Activated naive CD4-positive, alpha-beta T cell treated with anti-CD3 and anti-CD28 coated beads, Interleukin-2, amount 10 ng/mL, durations not matched to agents 7 days and 5 days (primary cell): ENCODE measurements around the gene ANKRD63.

ENCODE experiments used
- CTCF ChIA-PET: fragments of 350-600 bp; sonication (Branson Sonifier 250); formaldehyde crosslinking; loops from one replicate; lab custom pipeline; 2021; ENCODE audit warnings: antibody characterized with exemption; lab: Charles Lee
- DNase-seq: peaks from one replicate; pipeline ENCODE4 v3.0.0-alpha.2; 2020
- H3K27ac Mint-ChIP-seq: one replicate; pipeline ENCODE4 v1.8.0; 2021; ENCODE audit warnings: mild to moderate bottlenecking, moderate library complexity, mixed read lengths
- H3K27me3 Mint-ChIP-seq: one replicate; pipeline ENCODE4 v1.8.0; 2021; ENCODE audit warnings: mild to moderate bottlenecking, mixed read lengths
- H3K36me3 Mint-ChIP-seq: one replicate; pipeline ENCODE4 v1.8.0; 2021; ENCODE audit warnings: mixed read lengths
- H3K4me1 Mint-ChIP-seq: one replicate; pipeline ENCODE4 v1.8.0; 2021; ENCODE audit warnings: mixed read lengths
- H3K4me3 Mint-ChIP-seq: one replicate; pipeline ENCODE4 v1.8.0; 2021; ENCODE audit warnings: mild to moderate bottlenecking, moderate library complexity, mixed read lengths
- H3K9me3 Mint-ChIP-seq: one replicate; pipeline ENCODE4 v1.8.0; 2021; ENCODE audit warnings: mixed read lengths

The ANKRD63 gene

DNA sequence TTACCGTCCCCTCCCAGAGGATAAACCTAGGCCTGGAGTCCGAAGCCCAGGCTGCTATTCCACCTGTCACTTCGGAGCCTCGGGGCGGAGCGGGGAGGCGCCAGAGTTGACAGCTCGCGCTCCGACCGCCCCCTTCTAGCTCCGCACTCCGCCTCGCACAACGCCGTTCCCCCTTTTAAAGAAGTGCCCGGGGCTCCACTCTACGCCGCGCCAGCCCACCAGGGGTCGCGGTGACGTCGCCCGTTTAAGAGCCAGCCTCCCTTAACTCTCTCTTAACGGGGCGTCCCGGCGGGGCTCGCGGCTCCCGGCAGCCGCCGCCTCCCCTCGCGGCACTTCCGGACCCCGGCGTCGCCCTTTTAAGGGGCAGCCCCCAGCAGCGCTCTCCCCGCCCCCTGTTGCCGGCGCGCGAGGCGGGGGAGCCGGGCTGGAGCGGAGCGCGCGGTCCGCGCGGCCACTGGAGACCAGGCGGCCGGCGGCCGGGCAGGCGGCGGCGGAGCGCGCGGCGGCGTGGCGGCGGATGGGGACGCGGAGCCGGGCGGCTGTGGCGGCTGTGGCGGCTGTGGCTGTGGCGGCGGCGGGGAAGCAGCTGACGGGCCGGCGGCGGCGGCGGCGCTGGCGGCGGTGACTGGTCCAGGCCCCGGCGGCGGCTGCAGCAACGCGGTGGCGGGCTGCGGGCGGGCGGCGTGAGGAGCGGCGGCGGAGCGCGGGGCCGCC, 40.5 kb upstream of the ANKRD63 start, which contains the start of gene INAFM2:
Gene INAFM2, plus strand, starts transcription at position 454 of the 714 bp plus-strand sequence. CDS start 364 bp downstream, outside the sequence.
- Mint-ChIP-seq H3K4me3 (peak within 1 kb of the TSS; percentile 71), H3K36me3 (peaks cover 7% of the 10 kb centered on the region), H3K27ac (no peak within 1 kb of the TSS), H3K4me1 (peaks cover 29% of the 10 kb centered on the region), H3K9me3 (no peaks in the 10 kb centered on the region), H3K27me3 (peaks cover 32% of the 10 kb centered on the region)
- CTCF ChIA-PET = interaction anchor here (0.7 to 21.9 kb wide), 10 partner anchors 8 to 91 kb away, joined by 3 to 425 read pairs (median 5); partner anchors contain the start of genes CCDC9B and PLCB2
- DNase-seq = peak; percentile 94

DNA sequence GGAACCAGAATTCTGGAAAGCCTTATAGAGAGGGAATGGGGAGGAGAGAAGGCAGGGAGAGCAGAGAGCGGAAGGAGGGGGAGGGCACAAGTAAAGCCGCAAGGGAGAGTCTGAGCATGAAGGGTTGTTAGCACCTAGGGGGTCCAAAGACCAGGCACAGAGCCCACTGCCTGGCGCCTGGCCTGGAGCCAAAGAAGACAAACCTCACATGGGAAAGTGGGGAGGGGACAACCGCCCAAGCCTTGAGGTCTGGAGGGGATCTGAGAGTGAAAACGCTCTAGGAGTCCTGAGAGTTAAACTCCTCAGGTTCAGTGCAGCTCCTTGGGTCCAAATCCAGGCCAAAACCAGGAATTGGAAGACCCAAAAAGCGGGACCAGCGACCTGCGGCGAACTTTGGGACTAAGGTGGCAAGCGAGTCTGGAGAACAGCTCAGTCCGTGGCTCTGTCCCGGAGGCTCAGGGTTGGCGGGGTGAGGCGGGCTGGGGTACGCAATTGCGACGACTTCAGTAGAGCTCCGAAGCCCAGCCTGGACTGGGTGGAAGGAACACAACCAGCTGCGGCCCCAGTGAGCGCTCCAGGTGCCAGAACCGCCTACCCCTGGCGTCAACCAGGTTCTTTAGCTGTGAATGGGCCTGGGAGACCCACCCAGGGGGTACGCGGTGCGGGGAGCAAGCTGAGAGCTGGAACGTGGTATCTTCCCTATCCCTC, 39.8 kb upstream of the ANKRD63 start:
- peaks cover 35% of the 10 kb centered on the region for H3K27me3 Mint-ChIP-seq
- H3K36me3 Mint-ChIP-seq = peaks cover 7% of the 10 kb centered on the region
- DNase-seq = no peak
- CTCF ChIA-PET = interaction anchor here (0.7 to 21.9 kb wide), 12 partner anchors 8 to 98 kb away, joined by 3 to 425 read pairs (median 5); partner anchors contain the start of genes CCDC9B and PLCB2
- H3K9me3 Mint-ChIP-seq = no peaks in the 10 kb centered on the region
- H3K4me1 Mint-ChIP-seq = peaks cover 29% of the 10 kb centered on the region
- H3K27ac Mint-ChIP-seq = no peak overlapping the region
- peak overlapping the region; percentile 71 for H3K4me3 Mint-ChIP-seq

DNA sequence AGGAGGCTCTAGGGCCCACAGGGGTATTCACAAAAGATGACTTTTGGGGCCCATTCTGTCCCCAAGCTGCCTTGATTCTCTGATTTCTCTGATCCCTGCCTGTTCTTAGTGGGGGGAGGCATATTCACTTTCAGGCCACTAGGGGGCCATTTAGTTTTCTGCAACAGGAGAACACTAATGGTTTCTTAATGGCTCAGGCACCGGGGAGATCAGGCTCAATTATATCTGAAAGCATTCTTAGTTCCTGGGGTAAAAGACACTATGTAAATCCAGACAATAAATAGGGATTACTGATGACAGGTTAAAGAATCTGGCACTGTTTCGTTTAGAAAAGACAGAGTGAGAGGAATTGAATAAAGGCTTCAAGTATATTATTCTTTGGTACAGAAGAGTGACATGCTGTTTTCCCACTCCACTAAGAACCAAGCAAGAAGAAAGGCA, 38.1 kb upstream of the ANKRD63 start:
- H3K27ac Mint-ChIP-seq = no peak overlapping the region
- H3K36me3 Mint-ChIP-seq = peaks cover 7% of the 10 kb centered on the region
- CTCF ChIA-PET = interaction anchor here (1.3 to 21.9 kb wide), 6 partner anchors 8 to 102 kb away, joined by 3 to 425 read pairs (median 20); partner anchors contain the start of genes CCDC9B and PLCB2
- H3K4me1 Mint-ChIP-seq = peaks cover 29% of the 10 kb centered on the region
- peak; percentile 75 for DNase-seq
- no peak overlapping the region for H3K4me3 Mint-ChIP-seq
- no peaks in the 10 kb centered on the region for H3K9me3 Mint-ChIP-seq
- H3K27me3 Mint-ChIP-seq = peaks cover 50% of the 10 kb centered on the region

DNA sequence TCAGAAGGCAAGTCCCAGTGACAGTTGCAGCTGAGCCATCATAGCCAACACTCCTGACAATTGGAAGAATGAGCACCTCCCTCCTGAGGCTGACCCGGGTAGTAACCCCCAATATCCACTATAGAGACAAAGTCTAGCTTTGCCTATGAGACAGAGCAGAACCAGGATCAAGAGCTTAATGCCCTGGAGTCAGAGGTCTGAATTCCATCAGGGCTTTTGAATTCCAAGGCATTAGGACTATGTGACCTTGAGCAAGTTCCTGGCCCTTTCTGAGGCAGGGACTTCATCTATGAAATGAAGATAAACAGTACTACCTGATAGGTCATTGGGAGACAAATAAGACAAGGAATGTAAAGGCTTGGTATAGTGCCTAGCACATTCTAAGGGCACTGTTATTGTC, 37.5 kb upstream of the ANKRD63 start:
- CTCF ChIA-PET = interaction anchor here (0.9 to 21.9 kb wide), 7 partner anchors 9 to 273 kb away, joined by 3 to 425 read pairs (median 6); partner anchors contain the start of genes CCDC9B and PLCB2
- H3K27ac Mint-ChIP-seq = no peak overlapping the region
- peaks cover 29% of the 10 kb centered on the region for H3K4me1 Mint-ChIP-seq
- H3K36me3 Mint-ChIP-seq = peaks cover 4% of the 10 kb centered on the region
- H3K9me3 Mint-ChIP-seq = no peaks in the 10 kb centered on the region
- no peak for DNase-seq
- H3K4me3 Mint-ChIP-seq = no peak overlapping the region
- H3K27me3 Mint-ChIP-seq = peaks cover 52% of the 10 kb centered on the region

DNA sequence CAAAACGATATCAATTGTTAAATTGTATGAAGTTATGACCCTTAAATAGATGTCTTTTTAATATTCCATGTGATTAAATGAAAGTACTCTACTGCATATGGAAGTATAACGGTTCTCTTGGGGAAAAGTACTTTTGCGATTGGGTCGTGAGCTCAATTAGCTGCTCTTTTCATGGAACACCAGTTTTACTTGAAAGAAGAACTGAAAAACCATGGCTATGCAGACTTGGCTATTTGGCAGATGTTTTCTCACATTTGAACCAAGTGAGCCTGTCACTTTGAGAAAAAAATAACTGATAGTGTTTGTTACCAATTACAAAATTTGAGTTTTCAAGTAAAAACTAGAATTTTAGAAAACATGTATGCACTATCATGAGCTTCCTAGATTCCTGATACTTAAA, 34.7 kb upstream of the ANKRD63 start:
- H3K9me3 Mint-ChIP-seq = no peaks in the 10 kb centered on the region
- peaks cover 14% of the 10 kb centered on the region for H3K4me1 Mint-ChIP-seq
- no peaks in the 10 kb centered on the region for H3K36me3 Mint-ChIP-seq
- no peak overlapping the region for H3K27ac Mint-ChIP-seq
- H3K27me3 Mint-ChIP-seq = peaks cover 65% of the 10 kb centered on the region
- CTCF ChIA-PET = interaction anchor here (1.7 to 21.9 kb wide), 4 partner anchors 8 to 107 kb away, joined by 3 to 425 read pairs (median 235); partner anchors contain the start of genes CCDC9B and PLCB2
- no peak for DNase-seq
- H3K4me3 Mint-ChIP-seq = no peak overlapping the region

DNA sequence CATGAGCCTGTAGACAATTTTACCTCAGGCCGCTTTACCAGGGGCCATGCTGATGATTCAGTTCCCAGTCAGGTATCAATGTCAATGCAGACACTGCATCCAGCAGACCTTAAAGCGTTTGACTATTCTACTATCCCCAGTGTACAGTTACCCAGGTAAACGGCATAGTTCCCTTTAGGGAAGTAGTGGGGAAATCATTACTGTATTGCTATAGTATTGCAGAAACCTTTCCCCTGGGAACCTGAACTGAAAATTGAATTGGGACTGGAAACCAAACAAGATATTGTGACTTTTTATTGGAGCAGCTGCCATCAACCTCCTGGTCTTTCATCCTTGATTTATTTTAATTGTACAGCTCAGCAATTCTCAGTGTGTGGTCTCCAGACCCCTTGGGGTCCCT, 34.1 kb upstream of the ANKRD63 start:
- CTCF ChIA-PET = interaction anchor here (1.7 to 21.9 kb wide), 4 partner anchors 10 to 108 kb away, joined by 3 to 425 read pairs (median 204); partner anchors contain the start of genes CCDC9B and PLCB2
- DNase-seq = no peak
- peaks cover 67% of the 10 kb centered on the region for H3K27me3 Mint-ChIP-seq
- no peak overlapping the region for H3K4me3 Mint-ChIP-seq
- H3K4me1 Mint-ChIP-seq = peaks cover 8% of the 10 kb centered on the region
- no peak overlapping the region for H3K27ac Mint-ChIP-seq
- no peaks in the 10 kb centered on the region for H3K36me3 Mint-ChIP-seq
- no peaks in the 10 kb centered on the region for H3K9me3 Mint-ChIP-seq

DNA sequence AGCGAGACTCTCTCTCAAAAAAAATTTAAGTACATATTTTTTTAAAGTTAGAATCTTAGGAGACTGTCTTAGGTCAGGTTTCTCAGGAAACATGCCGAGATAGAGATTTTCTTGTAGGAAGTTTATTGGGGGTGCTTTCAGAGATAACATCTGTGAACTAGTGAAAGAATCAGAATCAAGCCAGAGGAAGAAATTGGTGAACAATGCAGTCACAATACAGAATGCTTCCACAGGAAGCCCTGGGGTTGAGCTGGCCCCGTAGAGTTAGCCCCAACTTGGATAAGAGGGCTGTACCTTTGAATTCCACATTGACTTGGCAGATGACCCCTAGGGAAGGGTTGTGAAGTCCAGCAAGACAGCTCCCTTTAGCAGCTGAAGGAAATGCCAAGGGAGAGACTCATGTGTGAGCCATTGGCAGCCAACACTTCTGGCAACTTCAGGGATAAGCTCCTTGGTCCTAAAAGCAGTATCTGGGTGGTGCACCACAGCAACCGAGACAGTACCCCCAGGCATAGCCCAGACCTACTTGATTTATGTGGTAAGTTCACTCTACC, 31.9 kb upstream of the ANKRD63 start:
- H3K4me1 Mint-ChIP-seq = peaks cover 3% of the 10 kb centered on the region

DNA sequence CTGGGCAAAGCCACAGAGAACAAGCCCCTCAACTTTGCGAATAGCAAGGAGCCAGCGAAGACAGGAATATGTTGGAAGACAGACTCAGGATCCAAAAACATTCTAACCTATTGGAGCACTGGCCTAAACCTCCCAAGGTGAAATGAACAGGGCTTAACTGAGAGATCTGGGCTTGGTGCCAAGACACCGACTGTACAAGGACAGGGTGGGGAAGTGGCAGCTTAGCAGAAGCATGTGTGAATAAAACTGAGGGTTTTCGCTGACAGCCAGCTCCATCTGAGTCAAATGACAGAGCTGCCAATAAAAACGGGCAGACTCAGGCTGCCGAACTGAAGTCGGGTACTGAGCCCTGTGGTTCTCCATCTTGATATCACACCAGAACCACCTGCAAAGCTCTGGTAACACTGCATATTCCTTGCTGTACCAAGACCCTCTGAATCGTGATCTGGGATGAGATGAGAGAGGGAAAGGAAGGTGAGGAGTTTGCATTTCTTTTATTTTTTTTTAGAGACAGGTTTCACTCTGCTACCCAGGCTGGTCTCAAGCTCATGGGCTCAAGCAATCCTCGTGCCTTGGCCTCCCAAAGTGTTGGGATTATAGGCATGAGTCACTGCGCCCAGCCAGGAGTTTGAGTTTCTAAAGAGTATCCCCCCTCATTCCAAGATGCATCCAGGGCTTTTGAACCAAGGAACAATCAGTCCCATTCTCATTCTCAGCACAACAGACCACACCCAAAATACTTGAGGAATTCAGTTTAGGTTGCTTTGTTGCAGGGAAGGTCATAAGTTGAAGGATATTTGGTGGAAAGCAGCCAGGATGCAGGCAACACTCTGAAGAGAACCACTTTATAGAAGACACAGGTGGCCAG, 30.9 kb upstream of the ANKRD63 start:
- H3K27me3 Mint-ChIP-seq = peaks cover 75% of the 10 kb centered on the region
- CTCF ChIA-PET = interaction anchor here (0.9 to 21.9 kb wide), 7 partner anchors 8 to 111 kb away, joined by 3 to 425 read pairs (median 6); partner anchors contain the start of gene CCDC9B

More for the DNA sequence above, 31.9 kb upstream of the ANKRD63 start:
- no peak overlapping the region for H3K27ac Mint-ChIP-seq
- no peaks in the 10 kb centered on the region for H3K9me3 Mint-ChIP-seq
- CTCF ChIA-PET = interaction anchor here (0.7 to 21.9 kb wide), 6 partner anchors 7 to 97 kb away, joined by 3 to 425 read pairs (median 8); partner anchors contain the start of genes CCDC9B and PLCB2
- H3K4me3 Mint-ChIP-seq = no peak overlapping the region
- no peak for DNase-seq
- no peaks in the 10 kb centered on the region for H3K36me3 Mint-ChIP-seq
- H3K27me3 Mint-ChIP-seq = peaks cover 75% of the 10 kb centered on the region

DNA sequence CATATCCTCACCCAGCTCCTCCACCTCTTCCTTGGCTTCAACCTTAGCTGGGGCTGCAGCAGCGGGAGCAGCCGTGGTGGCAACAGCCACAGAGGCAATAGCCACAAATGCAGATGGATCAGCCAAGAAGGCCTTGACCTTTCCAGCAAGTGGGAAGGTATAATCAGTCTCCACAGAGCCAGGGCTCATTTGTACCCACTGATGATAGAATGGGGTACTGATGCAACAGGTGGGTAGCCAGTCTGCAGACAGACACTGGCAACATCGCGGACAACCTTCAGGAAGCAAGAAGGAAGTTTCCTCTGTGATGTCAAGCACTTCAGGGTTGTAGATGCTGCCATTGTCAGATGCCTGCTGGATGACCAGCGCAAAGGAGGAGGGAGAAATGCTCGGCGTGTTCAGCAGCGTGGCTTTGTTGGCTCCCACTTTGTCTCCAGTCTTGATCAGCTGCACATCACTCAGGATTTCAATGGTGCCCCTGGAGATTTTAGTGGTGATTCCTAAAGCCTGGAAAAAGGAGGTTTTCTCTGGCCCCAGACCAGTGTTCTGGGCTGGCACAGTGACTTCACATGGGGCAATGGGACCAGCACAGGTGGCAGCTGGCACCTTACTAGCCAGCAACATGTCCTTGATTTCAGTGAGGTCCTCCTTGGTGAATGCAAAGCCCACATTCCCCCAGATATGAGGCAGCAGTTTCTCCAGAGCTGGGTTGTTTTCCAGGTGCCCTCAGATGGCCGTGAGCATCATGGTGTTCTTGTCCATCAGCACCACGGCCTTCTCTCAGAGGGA, 29.7 kb upstream of the ANKRD63 start:
- Mint-ChIP-seq H3K9me3 (no peaks in the 10 kb centered on the region), H3K27ac (no peak overlapping the region), H3K27me3 (peaks cover 70% of the 10 kb centered on the region), H3K4me3 (no peak overlapping the region), H3K4me1 (peaks cover 19% of the 10 kb centered on the region), H3K36me3 (no peaks in the 10 kb centered on the region)
- CTCF ChIA-PET = interaction anchor here (0.9 to 21.9 kb wide), 8 partner anchors 8 to 534 kb away, joined by 4 to 425 read pairs (median 40); partner anchors contain the start of genes CCDC9B and INAFM2
- DNase-seq = no peak

More for the DNA sequence above, 30.9 kb upstream of the ANKRD63 start:
- no peak overlapping the region for H3K4me3 Mint-ChIP-seq
- no peak overlapping the region for H3K27ac Mint-ChIP-seq
- H3K9me3 Mint-ChIP-seq = no peaks in the 10 kb centered on the region
- no peak for DNase-seq
- H3K4me1 Mint-ChIP-seq = peaks cover 14% of the 10 kb centered on the region
- no peaks in the 10 kb centered on the region for H3K36me3 Mint-ChIP-seq

DNA sequence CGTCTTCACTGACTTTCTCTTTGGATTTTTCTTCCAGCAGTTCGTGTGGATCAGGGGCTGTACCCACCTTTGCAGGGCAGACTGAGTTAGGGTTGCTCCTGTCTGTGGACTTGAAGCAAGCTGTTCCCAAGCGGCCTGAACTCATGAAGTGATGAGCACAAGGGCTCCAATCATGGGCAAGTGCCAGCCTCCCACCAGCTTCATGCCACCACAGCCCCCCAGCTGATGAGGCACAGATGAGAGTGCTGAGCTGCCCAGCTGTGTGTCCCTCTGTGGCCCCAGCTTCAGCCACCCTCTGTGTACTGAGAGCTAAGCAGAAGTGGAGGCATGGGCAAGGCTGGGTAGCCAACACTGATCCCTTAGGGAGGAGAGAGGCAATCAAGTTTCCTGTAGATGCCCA, 28.1 kb upstream of the ANKRD63 start:
- no peak for DNase-seq
- Mint-ChIP-seq H3K4me3 (no peak overlapping the region), H3K4me1 (peaks cover 28% of the 10 kb centered on the region), H3K27me3 (peaks cover 55% of the 10 kb centered on the region), H3K36me3 (peaks cover 3% of the 10 kb centered on the region), H3K27ac (no peak overlapping the region), H3K9me3 (no peaks in the 10 kb centered on the region)
- CTCF ChIA-PET = interaction anchor here (0.9 to 21.9 kb wide), 9 partner anchors 10 to 524 kb away, joined by 3 to 425 read pairs (median 21); partner anchors contain the start of genes ANKRD63, CCDC9B and INAFM2

DNA sequence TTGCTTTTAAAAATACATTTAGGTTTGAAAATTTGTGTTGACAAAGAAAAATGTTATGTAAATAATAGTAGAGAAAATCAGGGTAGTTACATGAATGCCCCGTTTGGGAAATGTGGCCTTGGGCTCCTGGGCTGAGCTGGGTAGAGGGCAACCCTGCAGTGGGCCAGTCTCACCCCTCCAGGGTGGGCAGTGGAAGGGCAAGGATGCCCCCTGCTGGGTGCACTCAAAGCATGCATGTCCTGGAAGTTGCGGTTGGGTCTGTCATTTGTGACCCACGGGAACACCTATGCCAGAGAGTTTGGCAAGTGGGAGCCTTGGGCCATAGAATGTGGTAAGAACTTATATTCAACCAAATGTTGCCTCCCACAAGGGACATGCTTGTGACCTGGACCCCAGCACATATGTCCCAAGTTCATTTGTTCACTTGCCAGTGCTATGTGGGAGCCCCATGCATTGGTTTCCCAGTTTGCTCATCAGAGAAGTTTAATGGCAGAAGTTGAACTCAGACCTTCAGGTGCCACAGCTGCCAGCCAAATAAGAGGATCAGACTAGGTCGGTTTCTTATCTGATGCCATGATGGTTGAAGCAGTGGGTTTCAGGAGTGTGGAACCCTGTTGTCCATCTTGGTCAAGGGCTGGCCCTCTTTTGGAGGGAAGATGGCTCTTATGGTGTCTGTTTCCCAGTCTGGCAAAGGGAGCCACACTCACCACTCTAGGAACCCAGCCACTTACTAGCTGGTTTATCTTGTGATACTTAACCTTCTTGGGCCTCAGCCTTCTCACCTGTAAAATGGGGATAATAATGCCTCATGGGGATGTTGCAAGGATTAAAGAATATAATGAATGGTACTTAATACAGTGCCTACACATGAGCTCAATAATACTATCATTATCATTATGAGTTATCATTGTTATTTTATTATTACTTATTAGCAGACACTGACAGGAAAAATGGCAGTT, 27.4 kb upstream of the ANKRD63 start:
- peaks cover 32% of the 10 kb centered on the region for H3K4me1 Mint-ChIP-seq

More for the DNA sequence above, 27.4 kb upstream of the ANKRD63 start:
- CTCF ChIA-PET = interaction anchor here (0.6 to 21.9 kb wide), 20 partner anchors 10 to 523 kb away, joined by 3 to 425 read pairs (median 6); partner anchors contain the start of genes ANKRD63, CCDC9B and INAFM2
- Mint-ChIP-seq H3K9me3 (no peaks in the 10 kb centered on the region), H3K27ac (peak overlapping the region; percentile 86), H3K36me3 (peaks cover 3% of the 10 kb centered on the region), H3K4me3 (peak overlapping the region; percentile 94), H3K27me3 (peaks cover 50% of the 10 kb centered on the region)
- peak; percentile 81 for DNase-seq
